Measurements from ENCODE around the gene IGDCC3. TPM values are rescaled to one million over a fixed set of nuclear protein-coding genes. Genes with fewer than 3 reads are reported as not detected.

The IGDCC3 gene
- polyA plus RNA-seq, 1 donor (not counting 4 experiments of a cell fraction or from before 2014, with no cell fraction given) = not detected

GRCh38 chr15:65327651-65328393, 50.0 kb downstream of the IGDCC3 start:
- H3K9ac ChIP-seq (ENCODE audit: control insufficient read depth, extremely low read depth, insufficient read depth, low read length) = no peak overlapping the region
- FAIRE-seq = no peak
- no peak for DNase-seq (ENCODE audit: low read depth, low spot score)
- no peaks in the 10 kb centered on the region for H3K79me2 ChIP-seq (ENCODE audit: control insufficient read depth, insufficient read depth, low read length)
- H3K4me3 ChIP-seq (ENCODE audit: control insufficient read depth in 2 of 3, extremely low read depth in 1 of 3, insufficient read depth in 2 of 3, low read depth in 1 of 3, low read length in 3 of 3) = no peak overlapping the region
- dilution Hi-C loops (cut with MboI; ENCODE audit: extremely low pct_ligation_motif_present, low sequenced_read_pairs) = no loop called here
- H2AFZ ChIP-seq (ENCODE audit: control insufficient read depth, low read length) = no peak overlapping the region
- no peaks in the 10 kb centered on the region for H3K36me3 ChIP-seq (ENCODE audit: control insufficient read depth in 2 of 2, extremely low read depth in 1 of 2, insufficient read depth in 2 of 2, low read length in 2 of 2)
- H3K27me3 ChIP-seq (ENCODE audit: control insufficient read depth, extremely low read depth, insufficient read depth, low read length) = peaks cover 7% of the 10 kb centered on the region
- no peaks in the 10 kb centered on the region for H4K20me1 ChIP-seq (ENCODE audit: control insufficient read depth, extremely low read depth, insufficient read depth, low read length)
- H3K9me3 ChIP-seq (ENCODE audit: control insufficient read depth, low read depth, low read length) = no peaks in the 10 kb centered on the region
- no peak overlapping the region for H3K27ac ChIP-seq (ENCODE audit: control insufficient read depth, insufficient read depth, low read length)
- H3K4me2 ChIP-seq (ENCODE audit: control insufficient read depth, extremely low read depth, insufficient read depth, low read depth, low read length) = no peak overlapping the region
- H3K4me1 ChIP-seq (ENCODE audit: control insufficient read depth, extremely low read depth, insufficient read depth, low read length) = no peaks in the 10 kb centered on the region
- no peaks in the 10 kb centered on the region for H3K9me1 ChIP-seq (ENCODE audit: control insufficient read depth, extremely low read depth, insufficient read depth, low read length)
- TF ChIP-seq EZH2 (IDR thresholded peaks at IDR 0.05; ENCODE audit: low read length) (no peak), CTCF (optimal IDR thresholded peaks at IDR 0.05 in 1 of 3, IDR thresholded peaks at IDR 0.05 in 1 of 3, conservative IDR thresholded peaks at IDR 0.05 in 1 of 3; ENCODE audit: extremely low read depth in 1 of 3, insufficient read depth in 2 of 3, low read length in 3 of 3) (no peak)

- dilution Hi-C loops (cut with MboI; ENCODE audit: extremely low pct_ligation_motif_present, low sequenced_read_pairs) = no loop called here
- Histone ChIP-seq H3K27ac (ENCODE audit: control insufficient read depth, insufficient read depth, low read length) (no peak overlapping the region), H4K20me1 (ENCODE audit: control insufficient read depth, extremely low read depth, insufficient read depth, low read length) (no peaks in the 10 kb centered on the region), H3K9me3 (ENCODE audit: control insufficient read depth, low read depth, low read length) (no peaks in the 10 kb centered on the region), H3K4me3 (ENCODE audit: control insufficient read depth in 2 of 3, extremely low read depth in 1 of 3, insufficient read depth in 2 of 3, low read depth in 1 of 3, low read length in 3 of 3) (no peak overlapping the region), H3K79me2 (ENCODE audit: control insufficient read depth, insufficient read depth, low read length) (no peaks in the 10 kb centered on the region), H3K9ac (ENCODE audit: control insufficient read depth, extremely low read depth, insufficient read depth, low read length) (no peak overlapping the region), H3K9me1 (ENCODE audit: control insufficient read depth, extremely low read depth, insufficient read depth, low read length) (no peaks in the 10 kb centered on the region), H3K36me3 (ENCODE audit: control insufficient read depth in 2 of 2, extremely low read depth in 1 of 2, insufficient read depth in 2 of 2, low read length in 2 of 2) (no peaks in the 10 kb centered on the region), H3K4me2 (ENCODE audit: control insufficient read depth, extremely low read depth, insufficient read depth, low read depth, low read length) (no peak overlapping the region), H2AFZ (ENCODE audit: control insufficient read depth, low read length) (no peak overlapping the region), H3K4me1 (ENCODE audit: control insufficient read depth, extremely low read depth, insufficient read depth, low read length) (no peaks in the 10 kb centered on the region), H3K27me3 (ENCODE audit: control insufficient read depth, extremely low read depth, insufficient read depth, low read length) (peaks cover 4% of the 10 kb centered on the region)
- FAIRE-seq = no peak
- TF ChIP-seq EZH2 (IDR thresholded peaks at IDR 0.05; ENCODE audit: low read length) = no peak
- no peak for TF ChIP-seq CTCF (optimal IDR thresholded peaks at IDR 0.05 in 1 of 3, IDR thresholded peaks at IDR 0.05 in 1 of 3, conservative IDR thresholded peaks at IDR 0.05 in 1 of 3; ENCODE audit: extremely low read depth in 1 of 3, insufficient read depth in 2 of 3, low read length in 3 of 3)
- no peak for DNase-seq (ENCODE audit: low read depth, low spot score)
These were observed 51.0 kb downstream of the IGDCC3 start for GRCh38 chr15:65326818-65327217.

Measured in keratinocyte (primary cell).